ENCODE results near the gene ARL4D.
"Not testable (repeated sequence)": the region's sequence is repeated elsewhere in the genome, so short reads cannot be mapped to it uniquely, and the experiment has no call there.

Gene ARL4D

DNA sequence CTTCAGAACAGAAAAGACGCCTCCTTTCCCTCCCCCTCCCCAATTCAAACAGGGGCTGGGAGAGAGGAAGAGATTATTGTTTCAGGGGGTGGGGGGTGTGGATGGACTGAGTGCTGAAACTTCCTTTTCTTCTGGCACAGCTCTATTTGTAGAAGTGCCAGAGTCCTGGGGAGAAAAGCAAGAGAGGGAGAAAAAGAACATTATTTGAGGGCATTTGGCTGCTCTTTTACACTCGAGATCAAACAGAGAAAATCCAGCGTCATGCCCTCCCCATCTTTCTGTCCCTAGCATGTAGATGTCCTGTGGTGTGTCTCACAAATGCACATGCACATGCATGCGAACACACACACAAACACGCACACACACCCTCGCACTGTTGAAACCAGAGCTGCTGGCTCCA lies 13.0 kb downstream of the ARL4D start:
- H3K4me3 ChIP-seq (ENCODE audit: extremely low read depth, insufficient read depth, low read length, poor library complexity, severe bottlenecking): no peak overlapping the region
- H3K9me3 ChIP-seq (ENCODE audit: control insufficient read depth, low read length): no peaks in the 10 kb centered on the region
- peaks cover 34% of the 10 kb centered on the region for H3K4me1 ChIP-seq (ENCODE audit: control insufficient read depth, insufficient read depth, low read length, poor library complexity, severe bottlenecking)
- H3K36me3 ChIP-seq (ENCODE audit: control insufficient read depth, insufficient read depth, low read length): no peaks in the 10 kb centered on the region
- no peak overlapping the region for H3K27ac ChIP-seq (ENCODE audit: low read depth, low read length, severe bottlenecking)
- WGBS, 2 experiments (ENCODE audit: insufficient coverage in 2 of 2): 79% methylated on average over 2 of the region's 6 CpGs; no CpG with 5 or more reads in 1 of the 2 experiments

- Histone ChIP-seq H3K27ac (ENCODE audit: low read depth, low read length, severe bottlenecking) (no peak overlapping the region), H3K9me3 (ENCODE audit: control insufficient read depth, low read length) (no peaks in the 10 kb centered on the region), H3K4me3 (ENCODE audit: extremely low read depth, insufficient read depth, low read length, poor library complexity, severe bottlenecking) (no peak overlapping the region), H3K4me1 (ENCODE audit: control insufficient read depth, insufficient read depth, low read length, poor library complexity, severe bottlenecking) (peaks cover 31% of the 10 kb centered on the region), H3K36me3 (ENCODE audit: control insufficient read depth, insufficient read depth, low read length) (no peaks in the 10 kb centered on the region)
- no CpG with 5 or more reads among the region's 1 CpG for WGBS, 2 experiments (ENCODE audit: insufficient coverage in 2 of 2)
Observed at GRCh38 chr17:43412166-43412565, 13.4 kb downstream of the ARL4D start.

- Histone ChIP-seq H3K27ac (ENCODE audit: low read depth, low read length, severe bottlenecking) (peak overlapping the region; percentile 62), H3K4me3 (ENCODE audit: extremely low read depth, insufficient read depth, low read length, poor library complexity, severe bottlenecking) (no peak overlapping the region), H3K36me3 (ENCODE audit: control insufficient read depth, insufficient read depth, low read length) (no peaks in the 10 kb centered on the region), H3K9me3 (ENCODE audit: control insufficient read depth, low read length) (no peaks in the 10 kb centered on the region), H3K4me1 (ENCODE audit: control insufficient read depth, insufficient read depth, low read length, poor library complexity, severe bottlenecking) (peaks cover 26% of the 10 kb centered on the region)
- WGBS, 2 experiments (ENCODE audit: insufficient coverage in 2 of 2): 86 to 88% methylated on average over 6 to 8 of the region's 13 CpGs
Observed at GRCh38 chr17:43416998-43417890, 18.5 kb downstream of the ARL4D start.

DNA sequence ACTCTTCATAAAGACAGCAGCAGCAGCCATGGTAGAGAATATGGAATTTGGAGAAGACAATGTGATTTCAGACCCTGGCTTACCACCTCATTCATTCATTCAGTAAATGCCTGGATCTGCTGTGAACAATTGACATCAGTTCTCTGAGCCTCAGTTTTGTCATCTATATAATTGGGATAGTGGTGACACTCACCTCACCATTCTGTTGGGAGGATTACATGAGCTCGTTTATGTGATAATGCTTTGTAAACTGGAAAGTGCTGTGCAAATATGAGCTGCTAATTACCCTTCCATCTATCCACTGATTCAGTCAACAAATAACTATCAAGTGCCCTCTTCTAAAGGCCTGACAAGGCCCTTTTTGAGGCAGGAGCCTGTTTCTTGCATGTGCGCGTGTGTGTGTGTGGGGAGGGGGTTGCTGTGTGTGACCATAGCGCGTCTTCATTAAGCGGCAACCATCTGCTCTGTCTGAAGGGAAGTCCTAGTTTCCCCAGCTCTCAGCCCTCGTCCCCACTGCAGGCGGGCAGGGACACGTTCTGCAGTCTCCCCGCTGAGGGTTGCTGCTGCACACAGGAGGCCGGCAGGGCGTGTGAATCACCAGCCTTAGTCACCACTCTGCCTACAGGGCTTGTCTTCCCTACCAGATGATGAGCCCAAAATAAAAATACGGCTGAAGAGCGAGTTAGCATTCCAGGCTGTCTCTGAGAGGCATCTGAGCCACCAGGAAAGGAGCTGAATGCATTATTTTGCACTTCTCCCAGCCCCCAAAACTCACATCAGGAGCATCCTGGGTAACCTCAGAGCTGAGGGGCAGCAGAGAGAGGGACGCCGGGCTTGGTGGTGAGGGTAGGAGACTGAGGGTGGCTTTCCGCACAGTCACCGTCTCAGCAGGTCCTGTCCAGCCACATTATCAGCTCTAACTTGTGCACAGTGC lies 19.9 kb downstream of the ARL4D start:
- Histone ChIP-seq H3K4me1 (ENCODE audit: control insufficient read depth, insufficient read depth, low read length, poor library complexity, severe bottlenecking) (peaks cover 26% of the 10 kb centered on the region), H3K36me3 (ENCODE audit: control insufficient read depth, insufficient read depth, low read length) (no peaks in the 10 kb centered on the region), H3K9me3 (ENCODE audit: control insufficient read depth, low read length) (no peaks in the 10 kb centered on the region), H3K4me3 (ENCODE audit: extremely low read depth, insufficient read depth, low read length, poor library complexity, severe bottlenecking) (no peak overlapping the region), H3K27ac (ENCODE audit: low read depth, low read length, severe bottlenecking) (peak overlapping the region; percentile 91)
- 19 to 49% methylated on average over 4 to 10 of the region's 18 CpGs for WGBS, 2 experiments (ENCODE audit: insufficient coverage in 2 of 2)

GRCh38 chr17:43419375-43419882 lies 20.6 kb downstream of the ARL4D start:
- H3K27ac ChIP-seq (ENCODE audit: low read depth, low read length, severe bottlenecking): peak overlapping the region; percentile 91
- 93 to 96% methylated on average over 16 to 17 of the region's 17 CpGs for WGBS, 2 experiments (ENCODE audit: insufficient coverage in 2 of 2)
- not testable (repeated sequence) for H3K9me3 ChIP-seq (ENCODE audit: control insufficient read depth, low read length); H3K4me3 ChIP-seq (ENCODE audit: extremely low read depth, insufficient read depth, low read length, poor library complexity, severe bottlenecking); H3K36me3 ChIP-seq (ENCODE audit: control insufficient read depth, insufficient read depth, low read length)
- H3K4me1 ChIP-seq (ENCODE audit: control insufficient read depth, insufficient read depth, low read length, poor library complexity, severe bottlenecking): peaks cover 26% of the 10 kb centered on the region

DNA sequence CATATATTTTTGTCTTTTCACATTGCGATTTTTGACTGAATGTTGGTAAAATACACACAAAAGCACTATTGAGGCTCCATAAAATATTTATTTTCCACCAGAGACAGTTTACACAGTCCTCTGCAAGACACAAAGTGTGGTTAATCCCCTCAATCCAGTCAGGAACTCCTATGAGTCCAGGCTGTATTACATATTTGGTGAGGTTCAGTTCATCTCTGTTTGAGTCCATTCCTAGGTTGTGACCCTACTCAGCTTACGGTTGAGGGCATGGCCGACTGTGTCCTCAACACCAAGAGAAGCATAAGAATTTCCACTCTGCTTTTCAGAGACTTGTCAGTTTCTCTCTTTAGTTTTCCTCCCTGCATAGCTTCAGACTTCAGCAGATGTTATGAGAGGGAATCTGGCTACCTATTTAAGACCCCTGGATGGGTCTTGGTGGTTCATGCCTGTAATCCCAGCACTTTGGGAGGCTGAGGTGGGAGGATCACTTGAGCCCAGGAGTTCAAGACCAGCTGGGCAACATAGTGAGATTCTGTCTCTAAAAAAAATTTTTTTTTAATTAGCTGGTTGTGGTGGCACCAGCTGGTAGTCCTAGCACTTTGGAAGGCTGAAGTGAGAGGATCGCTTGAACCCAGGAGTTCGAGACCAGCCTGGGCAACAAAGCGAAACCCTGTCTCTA lies 25.1 kb downstream of the ARL4D start:
- H3K9me3 ChIP-seq (ENCODE audit: control insufficient read depth, low read length): no peaks in the 10 kb centered on the region
- no peaks in the 10 kb centered on the region for H3K36me3 ChIP-seq (ENCODE audit: control insufficient read depth, insufficient read depth, low read length)
- peaks cover 9% of the 10 kb centered on the region for H3K4me1 ChIP-seq (ENCODE audit: control insufficient read depth, insufficient read depth, low read length, poor library complexity, severe bottlenecking)
- 83 to 100% methylated on average over 3 to 5 of the region's 6 CpGs for WGBS, 2 experiments (ENCODE audit: insufficient coverage in 2 of 2)
- H3K4me3 ChIP-seq (ENCODE audit: extremely low read depth, insufficient read depth, low read length, poor library complexity, severe bottlenecking): no peak overlapping the region
- no peak overlapping the region for H3K27ac ChIP-seq (ENCODE audit: low read depth, low read length, severe bottlenecking)

GRCh38 chr17:43427362-43428043 lies 28.7 kb downstream of the ARL4D start:
- no peaks in the 10 kb centered on the region for H3K9me3 ChIP-seq (ENCODE audit: control insufficient read depth, low read length)
- no peak overlapping the region for H3K4me3 ChIP-seq (ENCODE audit: extremely low read depth, insufficient read depth, low read length, poor library complexity, severe bottlenecking)
- H3K27ac ChIP-seq (ENCODE audit: low read depth, low read length, severe bottlenecking): no peak overlapping the region
- 91% methylated on average over 5 to 8 of the region's 9 CpGs for WGBS, 2 experiments (ENCODE audit: insufficient coverage in 2 of 2)
- no peaks in the 10 kb centered on the region for H3K4me1 ChIP-seq (ENCODE audit: control insufficient read depth, insufficient read depth, low read length, poor library complexity, severe bottlenecking)
- no peaks in the 10 kb centered on the region for H3K36me3 ChIP-seq (ENCODE audit: control insufficient read depth, insufficient read depth, low read length)

GRCh38 chr17:43428524-43428923 lies 29.7 kb downstream of the ARL4D start:
- no peaks in the 10 kb centered on the region for H3K36me3 ChIP-seq (ENCODE audit: control insufficient read depth, insufficient read depth, low read length)
- H3K4me1 ChIP-seq (ENCODE audit: control insufficient read depth, insufficient read depth, low read length, poor library complexity, severe bottlenecking): no peaks in the 10 kb centered on the region
- H3K4me3 ChIP-seq (ENCODE audit: extremely low read depth, insufficient read depth, low read length, poor library complexity, severe bottlenecking): no peak overlapping the region
- no peak overlapping the region for H3K27ac ChIP-seq (ENCODE audit: low read depth, low read length, severe bottlenecking)
- H3K9me3 ChIP-seq (ENCODE audit: control insufficient read depth, low read length): no peaks in the 10 kb centered on the region
- WGBS, 2 experiments (ENCODE audit: insufficient coverage in 2 of 2): 58 to 79% methylated on average over 2 to 4 of the region's 5 CpGs

GRCh38 chr17:43430936-43431713 lies 32.3 kb downstream of the ARL4D start:
- WGBS, 2 experiments (ENCODE audit: insufficient coverage in 2 of 2): 82 to 93% methylated on average over 2 to 3 of the region's 6 CpGs
- peak overlapping the region; percentile 45 for H3K27ac ChIP-seq (ENCODE audit: low read depth, low read length, severe bottlenecking)
- no peak overlapping the region for H3K4me3 ChIP-seq (ENCODE audit: extremely low read depth, insufficient read depth, low read length, poor library complexity, severe bottlenecking)
- H3K36me3 ChIP-seq (ENCODE audit: control insufficient read depth, insufficient read depth, low read length): no peaks in the 10 kb centered on the region
- no peaks in the 10 kb centered on the region for H3K9me3 ChIP-seq (ENCODE audit: control insufficient read depth, low read length)
- no peaks in the 10 kb centered on the region for H3K4me1 ChIP-seq (ENCODE audit: control insufficient read depth, insufficient read depth, low read length, poor library complexity, severe bottlenecking)

Measured in mesodermal cell (in vitro differentiated cells).